Measurements from ENCODE around the gene DPH3.

GRCh38 chr3:16305111-16305541, 40.4 kb upstream of the DPH3 start:
- peak; percentile 64; the same call in 1 of the 2 replicates for TF ChIP-seq POLR2A (IDR thresholded peaks at IDR 0.05; ENCODE audit: low read depth, low read length)
- peak; percentile 48; the same call in 1 of the 2 replicates for TF ChIP-seq POU2F2 (IDR thresholded peaks at IDR 0.05; ENCODE audit: low read depth, low read length)
- peak; percentile 82 for TF ChIP-seq POLR2AphosphoS5 (IDR thresholded peaks at IDR 0.05; ENCODE audit: low read depth, low read length)
- no peak for TF ChIP-seq SPI1 (IDR thresholded peaks at IDR 0.05; ENCODE audit: low read depth, low read length)
- TF ChIP-seq TAF1 (IDR thresholded peaks at IDR 0.05; ENCODE audit: low read depth, low read length) = no peak

Data from GM12891 (cell line).